GF-D8 (cell line): Measurements from ENCODE around the gene LRRC4.

ENCODE experiments used
- DNase-seq: peaks from one replicate; lab custom pipeline; 2025; lab: John Stamatoyannopoulos, UW

The LRRC4 gene

GRCh38 chr7:128059143-128059988 lies 28.1 kb upstream of the LRRC4 start:
- no peak for DNase-seq

- DNase-seq, result no peak
These were observed 26.7 kb upstream of the LRRC4 start for GRCh38 chr7:128057909-128058308.

- no peak for DNase-seq
These were observed 25.7 kb upstream of the LRRC4 start for GRCh38 chr7:128056901-128057300.

- DNase-seq, result no peak
These were observed 24.4 kb upstream of the LRRC4 start for GRCh38 chr7:128055637-128056036.

- DNase-seq, result no peak
These were observed 23.3 kb upstream of the LRRC4 start for GRCh38 chr7:128054511-128054910.

GRCh38 chr7:128053991-128054390 lies 22.8 kb upstream of the LRRC4 start:
- no peak for DNase-seq

- DNase-seq, result peak; percentile 14
These were observed 21.8 kb upstream of the LRRC4 start for GRCh38 chr7:128053023-128053422.

- no peak for DNase-seq
These were observed 21.2 kb upstream of the LRRC4 start for GRCh38 chr7:128052404-128052803.

- no peak for DNase-seq
These were observed 14.5 kb upstream of the LRRC4 start for GRCh38 chr7:128045766-128046165.

- no peak for DNase-seq
These were observed 13.9 kb upstream of the LRRC4 start for GRCh38 chr7:128045158-128045557.

- no peak for DNase-seq
These were observed 12.8 kb upstream of the LRRC4 start for GRCh38 chr7:128044064-128044463.

- no peak for DNase-seq
These were observed 10.8 kb upstream of the LRRC4 start for GRCh38 chr7:128042012-128042411.

GRCh38 chr7:128041203-128041602 lies 10.0 kb upstream of the LRRC4 start:
- no peak for DNase-seq

- DNase-seq, result no peak
These were observed 9.0 kb upstream of the LRRC4 start for GRCh38 chr7:128040205-128040604.

GRCh38 chr7:128039544-128039953 lies 8.3 kb upstream of the LRRC4 start:
- DNase-seq, result no peak

GRCh38 chr7:128037880-128038619 lies 6.8 kb upstream of the LRRC4 start:
- no peak for DNase-seq

GRCh38 chr7:128037081-128037480 lies 5.8 kb upstream of the LRRC4 start:
- no peak for DNase-seq

- DNase-seq, result no peak
These were observed 5.1 kb upstream of the LRRC4 start for GRCh38 chr7:128036226-128036940.

GRCh38 chr7:128035712-128036111 lies 4.5 kb upstream of the LRRC4 start:
- no peak for DNase-seq

- DNase-seq, result no peak
These were observed 3.6 kb upstream of the LRRC4 start for GRCh38 chr7:128034825-128035224.

- no peak for DNase-seq
These were observed 2.0 kb upstream of the LRRC4 start for GRCh38 chr7:128033246-128033645.

GRCh38 chr7:128032605-128033235 lies 1.5 kb upstream of the LRRC4 start:
- no peak for DNase-seq
